Esophagus squamous epithelium (tissue), 5 donors: Measurements from ENCODE around the gene SH3RF2. TPM values are rescaled to one million over a fixed set of nuclear protein-coding genes. Genes with fewer than 3 reads are reported as not detected.

Source experiments
- DNase-seq: peaks from one replicate; lab custom pipeline; 2025; lab: John Stamatoyannopoulos, UW
- H3K27ac ChIP-seq, 4 donors: fragments of 200-600 bp; sonication (generic); one replicate each; pipeline ENCODE4 v1.5.1; 2016 to 2019; ENCODE audit warnings: mild to moderate bottlenecking in 1 of 4
- H3K27me3 ChIP-seq, 4 donors: fragments of 200-600 bp; sonication (generic); 1 replicate in 3 of 4; 2 replicates in 1 of 4; pipeline versions ENCODE4 v1.5.1 to v1.6.0; 2017 to 2021; ENCODE audit warnings: antibody characterized with exemption in 1 of 4
- H3K36me3 ChIP-seq, 3 donors: fragments of 200-600 bp; sonication (generic); one replicate each; pipeline ENCODE4 v1.5.1; 2016 to 2019
- H3K4me1 ChIP-seq, 3 donors: fragments of 200-600 bp; sonication (generic); one replicate each; pipeline ENCODE4 v1.5.1; 2017 to 2019
- H3K4me3 ChIP-seq, 4 donors: fragments of 200-600 bp; sonication (generic); 1 replicate in 3 of 4; 2 replicates in 1 of 4; pipeline ENCODE4 v1.5.1; 2016 to 2019; ENCODE audit warnings: mild to moderate bottlenecking in 2 of 4, moderate library complexity in 1 of 4
- H3K9me3 ChIP-seq, 3 donors: fragments of 200-600 bp; sonication (generic); one replicate each; pipeline ENCODE4 v1.5.1; 2016 to 2019
- POLR2A ChIP-seq, 4 donors: fragments of 450-650 bp; IDR thresholded peaks; one replicate each; pipeline ENCODE4 v1.6.1; 2017; ENCODE audit warnings: antibody characterized with exemption in 4 of 4, mild to moderate bottlenecking in 4 of 4, moderate library complexity in 3 of 4
- WGBS, 2 donors: methylation state at CpG; one replicate each; pipeline ENCODE4 v1.1.5; 2018; 5-methylcytosine and 5-hydroxymethylcytosine counted together
- intact Hi-C: fragments of 100-400 bp; cut with DNase I; formaldehyde crosslinking; loops from one replicate; pipeline ENCODE4 v1.15.0; 2022
- total RNA-seq, 4 donors: library from RNA; depleted of rRNA; stranded (reverse); fragments of >200 nt; gene quantifications; one replicate each; pipeline ENCODE4 v1.1.0, GENCODE V29; 2016
- TF ChIP-seq, protein P1 (sequence below), 6 experiments: fragments of 450-650 bp in 4 of 6; fragments of 200-600 bp in 2 of 6; sonication (generic) in 2 of 6; IDR thresholded peaks; one replicate each; pipeline ENCODE4 v1.5.1; 2016 to 2019; ENCODE audit warnings: antibody characterized with exemption in 6 of 6, mild to moderate bottlenecking in 4 of 6, moderate library complexity in 4 of 6
- donor health status: DM: yes; HTN: yes; CAD: no.

Gene SH3RF2
- total RNA-seq, 4 donors from 2014 or later, result 33.4 to 63.1 (median 59.1) TPM

DNA sequence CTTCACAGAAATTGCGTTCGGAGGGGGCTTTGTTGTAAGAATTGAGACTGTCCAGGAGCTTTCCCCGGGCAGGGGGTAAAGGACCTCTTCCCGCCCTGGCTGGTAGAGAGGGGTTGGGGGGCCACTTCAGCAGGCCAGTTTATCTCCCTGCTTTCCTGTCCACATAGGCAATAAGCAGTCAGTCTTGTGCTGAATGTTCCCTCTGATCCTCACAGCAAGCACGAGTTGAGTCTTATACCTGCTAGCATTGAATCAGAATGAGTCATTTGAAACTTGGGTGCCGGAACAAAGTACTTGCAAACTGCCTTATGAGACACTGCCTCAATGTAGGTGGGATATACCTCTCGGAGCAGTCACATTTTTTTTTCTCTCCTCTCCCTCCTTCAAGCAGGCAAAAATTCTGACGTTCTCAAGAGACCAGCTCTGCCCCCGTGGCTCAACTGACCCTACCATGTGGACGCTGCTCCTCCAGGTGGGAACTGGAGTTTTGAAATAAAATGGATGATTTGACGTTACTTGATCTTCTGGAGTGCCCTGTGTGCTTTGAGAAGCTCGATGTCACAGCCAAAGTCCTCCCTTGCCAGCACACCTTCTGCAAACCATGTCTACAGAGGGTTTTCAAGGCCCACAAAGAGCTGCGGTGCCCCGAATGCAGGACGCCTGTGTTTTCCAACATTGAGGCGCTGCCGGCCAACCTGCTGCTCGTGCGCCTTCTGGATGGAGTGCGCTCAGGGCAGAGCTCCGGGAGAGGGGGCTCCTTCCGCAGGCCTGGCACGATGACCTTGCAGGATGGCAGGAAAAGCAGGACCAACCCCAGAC, 1.3 kb downstream of the SH3RF2 start:
- Histone ChIP-seq H3K27me3 (peaks cover 0 to 6% (median 0%) of the 10 kb centered on the region in 4 donors), H3K4me3 (peak overlapping the region; percentile 54 to 70 (median 58)), H3K4me1 (peaks cover 0 to 94% (median 15%) of the 10 kb centered on the region in 3 donors), H3K27ac (peak overlapping the region; percentile 83 to 94 (median 92)), H3K9me3 (no peaks in the 10 kb centered on the region), H3K36me3 (no peaks in the 10 kb centered on the region)
- intact Hi-C loops, result no loop called here
- DNase-seq, result no peak
- TF ChIP-seq, protein P1, sequence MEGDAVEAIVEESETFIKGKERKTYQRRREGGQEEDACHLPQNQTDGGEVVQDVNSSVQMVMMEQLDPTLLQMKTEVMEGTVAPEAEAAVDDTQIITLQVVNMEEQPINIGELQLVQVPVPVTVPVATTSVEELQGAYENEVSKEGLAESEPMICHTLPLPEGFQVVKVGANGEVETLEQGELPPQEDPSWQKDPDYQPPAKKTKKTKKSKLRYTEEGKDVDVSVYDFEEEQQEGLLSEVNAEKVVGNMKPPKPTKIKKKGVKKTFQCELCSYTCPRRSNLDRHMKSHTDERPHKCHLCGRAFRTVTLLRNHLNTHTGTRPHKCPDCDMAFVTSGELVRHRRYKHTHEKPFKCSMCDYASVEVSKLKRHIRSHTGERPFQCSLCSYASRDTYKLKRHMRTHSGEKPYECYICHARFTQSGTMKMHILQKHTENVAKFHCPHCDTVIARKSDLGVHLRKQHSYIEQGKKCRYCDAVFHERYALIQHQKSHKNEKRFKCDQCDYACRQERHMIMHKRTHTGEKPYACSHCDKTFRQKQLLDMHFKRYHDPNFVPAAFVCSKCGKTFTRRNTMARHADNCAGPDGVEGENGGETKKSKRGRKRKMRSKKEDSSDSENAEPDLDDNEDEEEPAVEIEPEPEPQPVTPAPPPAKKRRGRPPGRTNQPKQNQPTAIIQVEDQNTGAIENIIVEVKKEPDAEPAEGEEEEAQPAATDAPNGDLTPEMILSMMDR (IDR thresholded peaks at IDR 0.05), result no peak
- peak in 3 of 4 donors; percentile 74 to 81 (median 75) for TF ChIP-seq POLR2A (IDR thresholded peaks at IDR 0.05)
- 27 to 40% methylated on average over 11 to 16 of the region's 23 CpGs for WGBS, 2 donors

DNA sequence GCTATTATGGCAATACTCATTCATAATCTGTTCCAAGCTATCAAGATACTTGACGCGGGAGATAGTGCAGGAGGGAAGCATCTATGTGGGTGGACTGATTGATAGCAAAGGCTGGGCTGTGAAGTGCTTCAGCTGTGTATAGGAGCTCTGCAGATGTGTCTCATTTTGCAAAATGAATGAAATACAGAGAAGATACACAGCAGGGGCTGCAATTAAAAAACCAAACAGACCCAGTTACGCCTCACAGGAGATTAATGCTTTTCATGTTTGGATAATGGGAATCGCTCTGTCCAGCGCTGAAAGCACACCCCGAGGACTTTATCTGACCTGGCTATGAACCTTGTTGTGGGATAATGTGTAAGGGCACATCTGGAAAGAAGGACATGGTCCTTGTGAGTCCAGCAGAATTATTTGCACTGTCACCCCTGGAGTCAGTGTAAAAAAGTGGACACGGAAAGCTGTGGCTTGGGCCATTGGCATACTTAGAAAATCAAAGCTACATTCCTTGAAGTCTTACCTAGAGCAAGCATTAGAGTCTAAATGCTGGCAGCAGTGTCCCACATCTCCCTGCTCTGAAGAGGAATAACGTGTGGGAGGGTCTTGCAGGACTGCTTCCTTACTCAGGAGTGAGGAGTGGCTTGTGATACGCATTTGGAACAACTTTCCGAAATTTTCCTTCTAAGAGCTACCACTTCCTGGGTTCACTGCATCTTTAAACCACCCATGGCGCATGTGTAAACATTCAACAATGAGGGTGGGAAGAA, 2.6 kb downstream of the SH3RF2 start:
- peak overlapping the region; percentile 54 to 70 (median 58) for H3K4me3 ChIP-seq
- H3K9me3 ChIP-seq, result no peaks in the 10 kb centered on the region
- H3K27ac ChIP-seq, result peak overlapping the region; percentile 83 to 94 (median 92)
- intact Hi-C loops, result no loop called here
- no peaks in the 10 kb centered on the region for H3K36me3 ChIP-seq
- TF ChIP-seq POLR2A (IDR thresholded peaks at IDR 0.05), result peak in 1 of 4 donors; percentile 31
- TF ChIP-seq, protein P1 (IDR thresholded peaks at IDR 0.05), result no peak
- H3K4me1 ChIP-seq, result peaks cover 6 to 94% (median 19%) of the 10 kb centered on the region in 3 donors
- DNase-seq, result no peak
- H3K27me3 ChIP-seq, result peaks cover 0 to 6% (median 0%) of the 10 kb centered on the region in 4 donors
- 23 to 29% methylated on average over 11 of the region's 11 CpGs for WGBS, 2 donors

DNA sequence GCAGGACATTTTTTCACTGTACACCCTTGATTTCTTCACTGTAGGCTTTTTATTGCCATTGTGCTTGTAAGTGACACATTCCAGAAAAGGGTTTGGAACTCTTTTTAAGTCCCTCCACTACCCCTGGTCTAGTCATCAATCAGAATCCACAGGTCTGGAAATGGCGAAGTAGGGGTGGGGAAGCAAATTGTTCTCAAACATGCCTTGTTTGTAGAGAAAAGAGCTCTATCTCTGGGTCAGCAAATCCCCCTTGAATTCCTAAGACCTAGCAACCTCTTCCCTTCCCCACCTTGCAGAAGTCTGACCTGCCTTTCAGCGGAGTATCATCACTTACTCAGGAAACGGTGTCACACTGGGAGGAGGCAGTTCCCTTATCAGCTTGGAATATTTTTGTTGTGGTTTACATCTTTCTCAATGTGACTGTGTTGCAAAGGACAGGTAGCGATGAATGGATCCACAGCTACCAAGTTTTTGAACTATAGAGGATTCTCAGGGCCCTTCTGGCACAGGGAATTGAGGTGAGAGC, 3.2 kb downstream of the SH3RF2 start:
- TF ChIP-seq, protein P1 (IDR thresholded peaks at IDR 0.05), result no peak
- TF ChIP-seq POLR2A (IDR thresholded peaks at IDR 0.05), result no peak
- intact Hi-C loops, result no loop called here
- no peak for DNase-seq
- Histone ChIP-seq H3K27ac (peak overlapping the region; percentile 80 to 94 (median 92)), H3K36me3 (no peaks in the 10 kb centered on the region), H3K27me3 (peaks cover 0 to 5% (median 0%) of the 10 kb centered on the region in 4 donors), H3K9me3 (no peaks in the 10 kb centered on the region), H3K4me1 (peaks cover 12 to 94% (median 19%) of the 10 kb centered on the region in 3 donors), H3K4me3 (peak overlapping the region; percentile 54 to 70 (median 58))
- 34 to 42% methylated on average over 4 of the region's 4 CpGs for WGBS, 2 donors

DNA sequence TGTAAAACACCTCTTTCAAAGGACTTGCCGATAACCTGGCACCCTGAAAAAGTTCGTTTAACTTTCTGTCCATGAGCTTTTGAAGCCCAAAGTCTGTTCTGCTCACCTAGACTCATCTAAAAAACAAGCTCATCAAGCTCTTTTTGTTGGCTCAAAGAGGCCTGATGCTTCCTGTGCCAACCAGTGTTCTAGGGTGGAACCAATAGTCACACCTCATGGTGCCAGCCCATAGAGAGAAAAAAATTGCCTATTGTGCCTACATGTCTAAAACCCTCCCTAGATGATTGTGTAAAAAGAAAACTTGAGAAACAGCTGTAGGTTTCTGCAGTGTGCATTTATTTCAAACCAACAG, 4.7 kb downstream of the SH3RF2 start:
- intact Hi-C loops, result no loop called here
- peak in 1 of 4 donors; percentile 36 for TF ChIP-seq POLR2A (IDR thresholded peaks at IDR 0.05)
- TF ChIP-seq, protein P1 (IDR thresholded peaks at IDR 0.05), result no peak
- no peak for DNase-seq
- Histone ChIP-seq H3K36me3 (no peaks in the 10 kb centered on the region), H3K4me1 (peaks cover 13 to 90% (median 13%) of the 10 kb centered on the region in 3 donors), H3K9me3 (no peaks in the 10 kb centered on the region), H3K4me3 (peak overlapping the region in 3 of 4 donors; percentile 13 to 70 (median 56)), H3K27ac (peak overlapping the region; percentile 81 to 94 (median 92)), H3K27me3 (no peaks in the 10 kb centered on the region)
- 37 to 44% methylated on average over 2 of the region's 2 CpGs for WGBS, 2 donors
